ENCODE results near the gene HOXA6.

HOXA6 gene

DNA sequence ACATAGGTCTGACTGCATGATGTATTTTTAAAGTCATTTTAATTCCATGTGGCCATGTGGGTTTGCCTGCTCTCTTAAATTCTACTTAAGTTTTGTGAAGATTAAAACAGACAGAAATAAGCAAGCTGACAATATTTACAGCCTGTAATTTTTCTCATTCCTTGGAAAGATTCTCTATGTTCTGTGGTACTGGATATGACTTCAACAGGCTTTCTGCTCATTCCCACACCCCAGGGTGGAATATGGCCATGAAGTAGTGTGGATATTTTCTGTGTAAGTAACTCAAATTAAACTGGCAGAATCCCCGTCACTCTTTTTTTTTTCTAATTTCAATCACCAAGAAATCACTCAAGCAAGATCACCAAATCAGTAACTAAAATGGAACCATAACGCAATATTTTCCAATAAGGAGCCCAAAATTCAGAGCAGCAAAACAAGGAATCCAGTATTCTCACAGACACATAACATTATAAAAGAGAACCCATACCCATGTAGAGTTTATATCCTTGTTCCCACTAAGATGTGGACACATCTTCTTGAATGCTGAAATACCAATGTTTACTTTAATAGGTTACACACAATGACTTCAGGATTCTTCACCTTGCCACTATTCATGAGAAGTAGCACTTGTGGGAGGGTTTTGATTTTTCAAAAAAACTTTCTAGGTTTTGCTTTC, 9.8 kb downstream of the HOXA6 start:
- no peak for DNase-seq
- Mint-ChIP-seq H3K27ac (peak overlapping the region; percentile 76), H3K27me3 (ENCODE audit: low read depth, poor library complexity) (peaks cover 10% of the 10 kb centered on the region), H3K9me3 (no peaks in the 10 kb centered on the region), H3K4me1 (peaks cover 80% of the 10 kb centered on the region), H3K4me3 (peak overlapping the region; percentile 97), H3K36me3 (ENCODE audit: low read depth) (peaks cover 68% of the 10 kb centered on the region)
- TF ChIP-seq, protein P1, sequence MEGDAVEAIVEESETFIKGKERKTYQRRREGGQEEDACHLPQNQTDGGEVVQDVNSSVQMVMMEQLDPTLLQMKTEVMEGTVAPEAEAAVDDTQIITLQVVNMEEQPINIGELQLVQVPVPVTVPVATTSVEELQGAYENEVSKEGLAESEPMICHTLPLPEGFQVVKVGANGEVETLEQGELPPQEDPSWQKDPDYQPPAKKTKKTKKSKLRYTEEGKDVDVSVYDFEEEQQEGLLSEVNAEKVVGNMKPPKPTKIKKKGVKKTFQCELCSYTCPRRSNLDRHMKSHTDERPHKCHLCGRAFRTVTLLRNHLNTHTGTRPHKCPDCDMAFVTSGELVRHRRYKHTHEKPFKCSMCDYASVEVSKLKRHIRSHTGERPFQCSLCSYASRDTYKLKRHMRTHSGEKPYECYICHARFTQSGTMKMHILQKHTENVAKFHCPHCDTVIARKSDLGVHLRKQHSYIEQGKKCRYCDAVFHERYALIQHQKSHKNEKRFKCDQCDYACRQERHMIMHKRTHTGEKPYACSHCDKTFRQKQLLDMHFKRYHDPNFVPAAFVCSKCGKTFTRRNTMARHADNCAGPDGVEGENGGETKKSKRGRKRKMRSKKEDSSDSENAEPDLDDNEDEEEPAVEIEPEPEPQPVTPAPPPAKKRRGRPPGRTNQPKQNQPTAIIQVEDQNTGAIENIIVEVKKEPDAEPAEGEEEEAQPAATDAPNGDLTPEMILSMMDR (IDR thresholded peaks at IDR 0.05): no peak

GRCh38 chr7:27134392-27134791, 13.2 kb downstream of the HOXA6 start:
- peak overlapping the region; percentile 97 for H3K27ac Mint-ChIP-seq
- H3K4me3 Mint-ChIP-seq: peak overlapping the region; percentile 97
- H3K27me3 Mint-ChIP-seq (ENCODE audit: low read depth, poor library complexity): peaks cover 4% of the 10 kb centered on the region
- peaks cover 83% of the 10 kb centered on the region for H3K4me1 Mint-ChIP-seq
- TF ChIP-seq, protein P1 (IDR thresholded peaks at IDR 0.05): no peak
- no peaks in the 10 kb centered on the region for H3K9me3 Mint-ChIP-seq
- no peak for DNase-seq
- peaks cover 37% of the 10 kb centered on the region for H3K36me3 Mint-ChIP-seq (ENCODE audit: low read depth)

DNA sequence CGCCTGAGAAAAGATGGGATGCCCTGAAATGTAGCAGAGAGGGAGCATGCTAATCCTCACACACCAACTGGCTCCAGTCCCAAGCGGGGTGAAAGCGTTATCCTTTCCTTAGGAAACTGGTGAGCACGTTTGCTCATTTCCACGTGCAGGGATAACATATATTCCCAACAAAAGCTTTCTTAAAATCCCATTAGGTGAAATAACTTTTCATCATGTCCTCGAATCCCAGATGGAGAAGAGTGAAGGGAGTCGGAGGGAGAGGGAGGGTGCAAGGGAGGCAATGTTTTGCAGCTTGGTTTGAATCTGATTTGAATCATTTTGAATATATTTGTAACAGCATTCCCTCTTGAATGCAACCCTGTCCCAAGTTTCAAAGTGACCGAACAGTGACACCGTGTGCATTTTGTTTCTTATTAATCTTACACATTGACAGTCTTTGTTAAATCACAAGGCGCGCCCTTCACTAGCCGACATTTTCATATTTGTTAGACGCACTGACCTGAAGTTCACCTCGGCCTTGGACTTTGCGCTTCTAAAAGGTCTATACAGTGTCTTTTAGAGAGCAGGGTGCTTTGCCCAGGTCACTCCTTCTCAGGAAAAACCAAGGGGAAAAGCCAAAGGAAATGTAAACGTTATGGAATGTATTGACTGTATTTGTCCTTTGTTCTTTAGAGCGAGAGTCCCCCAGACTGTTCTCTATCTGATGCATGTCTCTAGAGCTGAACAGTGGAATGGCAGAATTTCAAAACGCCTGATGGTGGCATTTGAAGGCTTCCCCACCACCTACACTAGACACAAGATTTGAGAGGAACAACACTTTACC, 14.0 kb downstream of the HOXA6 start:
- peaks cover 39% of the 10 kb centered on the region for H3K36me3 Mint-ChIP-seq (ENCODE audit: low read depth)
- no peaks in the 10 kb centered on the region for H3K27me3 Mint-ChIP-seq (ENCODE audit: low read depth, poor library complexity)
- peak overlapping the region; percentile 97 for H3K27ac Mint-ChIP-seq
- peaks cover 86% of the 10 kb centered on the region for H3K4me1 Mint-ChIP-seq
- H3K9me3 Mint-ChIP-seq: no peaks in the 10 kb centered on the region
- DNase-seq: no peak
- H3K4me3 Mint-ChIP-seq: peak overlapping the region; percentile 97
- TF ChIP-seq, protein P1 (IDR thresholded peaks at IDR 0.05): no peak

- DNase-seq: no peak
- Mint-ChIP-seq H3K9me3 (no peaks in the 10 kb centered on the region), H3K4me3 (peak overlapping the region; percentile 97), H3K36me3 (ENCODE audit: low read depth) (peaks cover 41% of the 10 kb centered on the region), H3K4me1 (peaks cover 86% of the 10 kb centered on the region), H3K27me3 (ENCODE audit: low read depth, poor library complexity) (no peaks in the 10 kb centered on the region), H3K27ac (peak overlapping the region; percentile 97)
- TF ChIP-seq, protein P1 (IDR thresholded peaks at IDR 0.05): no peak
Observed at GRCh38 chr7:27132978-27133377, 14.6 kb downstream of the HOXA6 start.

- peak overlapping the region; percentile 96 for H3K27ac Mint-ChIP-seq
- no peaks in the 10 kb centered on the region for H3K9me3 Mint-ChIP-seq
- H3K27me3 Mint-ChIP-seq (ENCODE audit: low read depth, poor library complexity): no peaks in the 10 kb centered on the region
- peak overlapping the region; percentile 97 for H3K4me3 Mint-ChIP-seq
- peaks cover 42% of the 10 kb centered on the region for H3K36me3 Mint-ChIP-seq (ENCODE audit: low read depth)
- TF ChIP-seq, protein P1 (IDR thresholded peaks at IDR 0.05): no peak
- no peak for DNase-seq
- H3K4me1 Mint-ChIP-seq: peaks cover 86% of the 10 kb centered on the region
Observed at GRCh38 chr7:27132214-27132613, 15.4 kb downstream of the HOXA6 start.

Data from nephron progenitor cell (in vitro differentiated cells).